Gastrocnemius medialis (tissue), 4 donors: ENCODE results near the gene SCRT2. TPM values are rescaled to one million over a fixed set of nuclear protein-coding genes. Genes with fewer than 3 reads are reported as not detected.

Experiments used
- ATAC-seq, 2 donors: fragments of 150-250 bp; one replicate each; pipeline ENCODE4 v1.9.1; 2016
- DNase-seq, 2 donors: peaks; one replicate each; pipeline ENCODE4 v3.0.0-alpha.2; 2019
- H3K27ac ChIP-seq, 4 donors: fragments of 200-600 bp; sonication (generic); 1 replicate in 1 of 4; 2 replicates in 3 of 4; pipeline ENCODE4 v1.5.1; 2016 to 2018; ENCODE audit warnings: mild to moderate bottlenecking in 2 of 4, moderate library complexity in 1 of 4
- H3K27me3 ChIP-seq, 3 donors: fragments of 200-600 bp; sonication (generic) in 2 of 3; 1 replicate in 1 of 3; 2 replicates in 2 of 3; pipeline versions ENCODE4 v1.5.1 to v1.6.0; 2016 to 2019; ENCODE audit warnings: mild to moderate bottlenecking in 1 of 3, moderate library complexity in 1 of 3
- H3K36me3 ChIP-seq, 2 donors: fragments of 200-600 bp; sonication (generic) in 1 of 2; one replicate each; pipeline ENCODE4 v1.5.1; 2017 to 2018
- H3K4me1 ChIP-seq, 2 donors: fragments of 200-600 bp; sonication (generic) in 1 of 2; one replicate each; pipeline ENCODE4 v1.5.1; 2016 to 2017; ENCODE audit warnings: mild to moderate bottlenecking in 2 of 2
- H3K4me3 ChIP-seq, 4 donors: fragments of 200-600 bp; sonication (generic) in 3 of 4; 1 replicate in 1 of 4; 2 replicates in 3 of 4; pipeline ENCODE4 v1.5.1; 2016 to 2019; ENCODE audit warnings: mild to moderate bottlenecking in 2 of 4
- H3K9me3 ChIP-seq, 3 donors: fragments of 200-600 bp; sonication (generic) in 2 of 3; 1 replicate in 1 of 3; 2 replicates in 2 of 3; pipeline ENCODE4 v1.5.1; 2016 to 2019
- CTCF ChIP-seq, 5 experiments: fragments of 450-650 bp in 3 of 5; fragments of 200-600 bp in 2 of 5; sonication (generic) in 2 of 5; IDR thresholded peaks in 4 of 5; conservative IDR thresholded peaks in 1 of 5; 1 replicate in 4 of 5; 2 replicates in 1 of 5; pipeline ENCODE4 v1.5.1; 2016 to 2019; ENCODE audit warnings: antibody characterized with exemption in 5 of 5, mild to moderate bottlenecking in 3 of 5, moderate library complexity in 3 of 5
- POLR2A ChIP-seq, 2 donors: fragments of 450-650 bp; IDR thresholded peaks; one replicate each; pipeline ENCODE4 v1.6.1; 2017; ENCODE audit warnings: antibody characterized with exemption in 2 of 2, mild to moderate bottlenecking in 2 of 2, moderate library complexity in 2 of 2
- in situ Hi-C, 4 donors: fragments of 200-750 bp; cut with MboI; loops; one replicate each; pipeline versions ENCODE4 v1.15.0 to v1.8.0; 2017; ENCODE audit warnings: low sequenced_read_pairs in 4 of 4
- intact Hi-C: fragments of 100-400 bp; cut with DNase I; formaldehyde crosslinking; loops from one replicate; pipeline ENCODE4 v1.15.1; 2023; ENCODE audit warnings: low total_unique reads
- total RNA-seq, 4 donors: library from RNA; depleted of rRNA; stranded (reverse); fragments of >200 nt; gene quantifications; one replicate each; pipeline versions ENCODE4 v1.1.0 to v1.2.3, GENCODE V29; 2016

The SCRT2 gene
- total RNA-seq, 4 donors from 2014 or later: not detected

- no peak overlapping the region for H3K4me3 ChIP-seq
- TF ChIP-seq CTCF (IDR thresholded peaks at IDR 0.05 in 4 of 5, conservative IDR thresholded peaks at IDR 0.05 in 1 of 5): no peak
- no peak for TF ChIP-seq POLR2A (IDR thresholded peaks at IDR 0.05)
- no peaks in the 10 kb centered on the region for H3K27me3 ChIP-seq
- H3K4me1 ChIP-seq: no peaks in the 10 kb centered on the region
- intact Hi-C loops (no loop called here), in situ Hi-C loops (no loop called here)
- H3K36me3 ChIP-seq: no peaks in the 10 kb centered on the region
- DNase-seq (no peak), ATAC-seq (no peak)
- H3K9me3 ChIP-seq: no peaks in the 10 kb centered on the region
- no peak overlapping the region for H3K27ac ChIP-seq
Observed at GRCh38 chr20:635028-635892, 40.3 kb downstream of the SCRT2 start.

- H3K36me3 ChIP-seq: no peaks in the 10 kb centered on the region
- no peak overlapping the region for H3K27ac ChIP-seq
- H3K4me1 ChIP-seq: no peaks in the 10 kb centered on the region
- DNase-seq (no peak), ATAC-seq (no peak)
- in situ Hi-C loops (no loop called here), intact Hi-C loops (no loop called here)
- TF ChIP-seq CTCF (IDR thresholded peaks at IDR 0.05 in 4 of 5, conservative IDR thresholded peaks at IDR 0.05 in 1 of 5): no peak
- no peak for TF ChIP-seq POLR2A (IDR thresholded peaks at IDR 0.05)
- no peak overlapping the region for H3K4me3 ChIP-seq
- no peaks in the 10 kb centered on the region for H3K27me3 ChIP-seq
- H3K9me3 ChIP-seq: no peaks in the 10 kb centered on the region
Observed at GRCh38 chr20:634148-634925, 41.3 kb downstream of the SCRT2 start.

- Histone ChIP-seq H3K4me1 (no peaks in the 10 kb centered on the region), H3K9me3 (no peaks in the 10 kb centered on the region), H3K36me3 (no peaks in the 10 kb centered on the region), H3K27me3 (no peaks in the 10 kb centered on the region), H3K27ac (no peak overlapping the region), H3K4me3 (no peak overlapping the region)
- DNase-seq (no peak), ATAC-seq (no peak)
- TF ChIP-seq POLR2A (IDR thresholded peaks at IDR 0.05) (no peak), CTCF (IDR thresholded peaks at IDR 0.05 in 4 of 5, conservative IDR thresholded peaks at IDR 0.05 in 1 of 5) (no peak)
- in situ Hi-C loops: no loop called here
- intact Hi-C loops: no loop called here
Observed at GRCh38 chr20:631101-631500, 44.5 kb downstream of the SCRT2 start.

- H3K4me3 ChIP-seq: no peak overlapping the region
- DNase-seq (no peak), ATAC-seq (no peak)
- intact Hi-C loops: no loop called here
- in situ Hi-C loops: no loop called here
- H3K27ac ChIP-seq: no peak overlapping the region
- no peak for TF ChIP-seq CTCF (IDR thresholded peaks at IDR 0.05 in 4 of 5, conservative IDR thresholded peaks at IDR 0.05 in 1 of 5)
- no peak for TF ChIP-seq POLR2A (IDR thresholded peaks at IDR 0.05)
- no peaks in the 10 kb centered on the region for H3K9me3 ChIP-seq
- no peaks in the 10 kb centered on the region for H3K4me1 ChIP-seq
- no peaks in the 10 kb centered on the region for H3K27me3 ChIP-seq
- H3K36me3 ChIP-seq: no peaks in the 10 kb centered on the region
Observed at GRCh38 chr20:626579-626978, 49.0 kb downstream of the SCRT2 start.
